GDM1 (cell line): ENCODE data around the gene GEMIN7.

Experiments
- DNase-seq: peaks from one replicate; lab custom pipeline; 2025; lab: John Stamatoyannopoulos, UW

GEMIN7 gene

GRCh38 chr19:45061965-45062364 is 17.1 kb upstream of the GEMIN7 start:
- no peak for DNase-seq

DNA sequence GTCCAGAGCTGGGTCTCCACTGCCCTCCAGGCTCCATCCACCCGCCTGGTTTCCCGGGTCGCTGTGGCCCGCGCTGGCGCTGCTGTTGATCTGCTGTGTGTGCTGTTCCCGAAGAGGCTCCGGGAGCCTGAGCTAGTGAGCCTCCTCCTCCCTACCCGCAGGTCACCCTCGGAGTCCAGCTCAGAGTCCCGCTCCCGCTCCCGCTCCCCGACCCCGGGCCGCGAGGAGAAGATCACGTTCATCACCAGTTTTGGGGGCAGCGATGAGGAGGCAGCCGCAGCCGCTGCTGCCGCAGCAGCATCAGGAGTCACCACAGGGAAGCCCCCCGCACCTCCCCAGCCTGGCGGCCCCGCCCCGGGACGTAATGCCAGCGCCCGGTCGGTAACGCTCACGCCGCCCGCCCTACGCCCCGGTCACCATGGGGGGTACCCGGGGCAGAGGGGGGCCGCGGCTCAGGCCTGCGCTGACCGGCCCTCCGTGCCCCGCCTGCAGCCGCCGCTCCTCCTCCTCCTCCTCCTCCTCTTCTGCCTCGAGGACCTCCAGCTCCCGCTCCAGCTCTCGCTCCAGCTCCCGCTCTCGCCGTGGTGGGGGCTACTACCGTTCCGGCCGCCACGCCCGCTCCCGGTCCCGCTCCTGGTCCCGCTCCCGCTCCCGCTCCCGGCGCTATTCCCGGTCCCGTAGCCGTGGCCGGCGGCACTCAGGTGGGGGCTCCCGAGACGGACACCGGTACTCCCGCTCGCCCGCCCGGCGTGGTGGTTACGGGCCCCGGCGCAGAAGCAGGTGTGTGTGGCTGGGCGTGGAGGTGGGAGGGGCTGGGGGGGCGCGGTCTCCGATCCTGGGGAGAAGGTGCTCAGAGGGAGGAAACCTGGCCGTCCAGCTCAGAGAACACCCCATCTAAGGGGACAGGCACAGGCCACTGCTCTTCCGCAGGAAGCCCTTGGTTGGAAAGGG is 14.9 kb upstream of the GEMIN7 start:
- DNase-seq: no peak

GRCh38 chr19:45066921-45067661 is 12.0 kb upstream of the GEMIN7 start:
- DNase-seq: no peak

GRCh38 chr19:45068041-45068440 is 11.0 kb upstream of the GEMIN7 start:
- DNase-seq: no peak

- DNase-seq: no peak
Observed at GRCh38 chr19:45069056-45069455, 10.0 kb upstream of the GEMIN7 start.

DNA sequence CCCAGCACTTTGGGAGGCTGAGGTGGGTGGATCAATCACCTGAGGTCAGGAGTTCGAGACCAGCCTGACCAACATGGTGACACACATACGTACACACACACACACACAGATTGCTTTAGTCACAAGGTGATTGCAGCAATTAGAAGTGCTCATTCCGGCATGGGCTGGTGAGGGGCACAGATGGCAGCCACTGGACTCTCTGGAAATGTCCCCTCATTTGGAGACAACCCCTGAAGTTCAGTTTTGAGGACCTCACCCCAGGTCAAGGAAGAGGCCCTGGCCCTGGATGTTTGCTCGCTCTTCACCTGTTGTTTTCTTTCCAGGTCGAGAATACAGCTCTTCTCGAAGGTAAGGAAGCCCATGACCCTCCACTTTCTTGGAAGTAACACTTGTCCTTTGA is 8.8 kb upstream of the GEMIN7 start:
- DNase-seq: no peak

GRCh38 chr19:45070861-45071544 is 8.1 kb upstream of the GEMIN7 start:
- no peak for DNase-seq

- no peak for DNase-seq
Observed at GRCh38 chr19:45071545-45071938, 7.5 kb upstream of the GEMIN7 start.

- DNase-seq: no peak
Observed at GRCh38 chr19:45071969-45072790, 6.9 kb upstream of the GEMIN7 start.

- no peak for DNase-seq
Observed at GRCh38 chr19:45074744-45075300, 4.2 kb upstream of the GEMIN7 start.

GRCh38 chr19:45075301-45076028 is 3.6 kb upstream of the GEMIN7 start:
- peak; percentile 81 for DNase-seq

DNA sequence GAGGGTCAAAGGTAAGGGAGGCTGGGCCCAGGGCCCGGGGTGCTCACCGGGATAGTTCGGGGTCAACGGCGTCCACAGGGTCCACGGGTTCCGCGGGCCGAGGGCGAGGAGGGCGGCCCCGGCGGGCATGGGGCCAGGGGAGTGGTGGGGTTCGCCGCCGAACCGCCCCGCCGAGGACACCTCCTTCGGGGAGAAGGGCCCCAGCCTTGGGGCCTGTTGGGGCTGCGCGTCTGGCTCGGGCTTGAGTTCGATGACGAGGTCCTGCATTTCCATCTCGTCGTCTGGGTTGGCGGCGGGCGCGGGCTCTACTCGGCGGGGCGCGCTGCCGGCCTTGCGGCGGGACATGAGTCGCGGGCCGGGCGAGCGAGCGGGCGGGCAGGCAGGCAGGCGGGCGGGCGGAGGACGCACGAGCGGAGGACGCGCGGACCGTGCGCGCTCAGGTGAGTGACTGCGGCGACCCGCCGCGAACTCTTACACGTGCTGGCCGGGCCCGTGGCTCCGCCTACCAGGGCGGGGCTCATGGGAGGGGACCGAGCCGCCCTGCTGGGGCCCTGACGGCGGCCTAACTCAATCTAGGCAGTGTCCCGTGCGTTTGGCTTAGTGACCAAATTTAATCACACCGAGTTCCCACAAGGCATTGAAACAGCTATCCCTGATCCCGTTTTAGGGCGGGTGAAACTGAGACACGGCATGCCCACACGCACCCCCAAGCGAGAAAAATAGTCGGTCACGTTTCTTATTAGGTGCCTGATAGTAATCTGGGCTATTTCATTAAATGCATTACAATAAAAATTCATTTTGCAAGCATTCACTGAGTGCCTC is 2.8 kb upstream of the GEMIN7 start, which contains the start of gene ZNF296:
Gene ZNF296 (minus strand): TSS at position 450 of the 822 bp plus-strand sequence. CDS start 105 bp downstream, at position 345.
- peak; percentile 62 for DNase-seq

DNA sequence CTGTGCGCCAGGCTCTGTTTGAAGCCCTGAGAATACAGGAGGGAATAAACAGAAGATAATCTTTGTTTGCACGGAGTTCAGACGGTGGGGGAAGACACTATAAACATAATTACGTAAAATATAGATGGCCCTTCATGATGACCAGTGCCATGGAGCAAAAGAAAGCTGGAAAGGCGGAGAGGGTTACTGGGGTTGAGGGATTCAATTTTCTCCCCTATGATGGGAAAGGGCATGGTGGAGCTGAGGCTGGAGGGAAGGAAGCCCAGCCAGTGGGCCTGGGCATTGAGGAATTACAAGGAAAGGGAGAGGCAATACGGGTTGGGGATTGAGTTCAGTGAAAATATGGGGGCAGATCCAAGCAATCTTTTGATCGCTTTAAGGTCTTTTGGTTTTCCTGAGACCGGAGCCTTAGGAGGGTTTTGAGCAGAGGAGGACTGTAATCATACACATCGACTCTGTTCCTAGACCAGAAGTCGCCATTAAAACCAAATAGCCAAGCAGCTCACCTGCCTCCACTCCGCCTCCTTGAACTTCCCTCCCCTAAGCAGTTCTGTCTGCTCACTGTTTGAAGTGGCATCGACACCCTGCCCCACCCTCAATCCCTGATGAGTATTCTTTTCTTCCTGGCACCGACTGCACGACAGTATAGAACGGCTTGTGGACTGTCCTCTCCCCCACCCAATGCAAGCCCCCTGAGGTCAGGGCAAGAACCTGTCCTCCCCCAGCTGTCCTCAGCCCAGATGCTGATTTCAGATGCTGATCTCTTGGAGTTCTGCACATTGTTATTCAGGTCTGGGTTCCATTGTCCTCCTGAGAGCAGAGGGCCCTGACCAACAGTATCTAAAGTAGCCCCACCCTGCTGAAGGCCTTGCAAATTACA is 2.0 kb upstream of the GEMIN7 start:
- DNase-seq: no peak

DNA sequence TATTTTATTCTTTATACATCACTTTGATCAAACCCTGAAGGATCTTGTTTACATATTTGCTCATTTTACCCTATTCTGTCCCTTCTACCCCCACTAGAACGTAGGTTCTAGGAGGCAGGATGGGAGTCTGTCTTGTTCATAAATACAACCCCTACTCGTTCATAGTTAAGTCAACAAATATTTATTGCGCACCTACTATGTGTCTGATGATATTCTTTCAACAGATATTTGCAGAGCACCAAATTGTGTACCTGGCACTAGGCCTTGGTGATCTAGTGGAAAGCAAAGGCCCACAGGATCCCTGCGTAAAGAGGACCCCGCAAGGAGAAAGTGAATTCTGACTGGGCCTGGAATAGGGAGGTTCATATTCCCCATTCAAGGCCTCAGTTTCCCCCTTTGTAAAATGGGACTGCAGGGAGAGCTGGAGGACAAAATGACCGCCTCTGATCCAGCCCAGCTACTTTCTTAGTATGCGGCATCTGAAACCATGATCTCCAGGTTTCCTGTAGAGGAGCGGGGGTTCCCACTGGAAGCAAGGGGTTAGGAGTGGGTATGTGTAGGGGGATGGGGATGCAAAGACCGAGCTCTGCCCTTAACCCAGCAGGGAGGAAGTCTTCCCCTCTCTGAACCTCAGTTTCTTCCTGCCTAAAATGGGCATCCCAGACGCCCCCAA is 534 bp upstream of the GEMIN7 start:
- no peak for DNase-seq

- no peak for DNase-seq
Observed at GRCh38 chr19:45079911-45080370, 881 bp downstream of the GEMIN7 start.

DNA sequence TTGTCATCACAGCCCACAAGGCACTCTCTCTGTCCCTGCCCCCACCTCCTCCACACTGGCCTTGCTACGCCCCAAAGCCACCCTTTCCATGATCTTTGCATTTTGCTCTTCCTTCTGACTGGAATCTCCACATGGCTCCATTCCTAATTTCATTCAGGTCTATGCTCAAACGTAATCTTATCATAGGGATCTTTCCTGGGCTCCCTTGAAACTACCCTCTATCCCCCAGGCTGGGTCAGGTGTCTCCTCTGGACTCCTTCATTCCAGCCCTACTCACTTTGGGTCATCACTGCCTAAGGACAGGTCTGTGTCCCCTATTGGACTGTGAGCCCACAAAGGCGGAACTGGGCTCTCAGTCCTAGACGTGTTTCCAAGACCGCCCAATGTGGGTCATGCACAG is 3.1 kb downstream of the GEMIN7 start:
- no peak for DNase-seq

DNA sequence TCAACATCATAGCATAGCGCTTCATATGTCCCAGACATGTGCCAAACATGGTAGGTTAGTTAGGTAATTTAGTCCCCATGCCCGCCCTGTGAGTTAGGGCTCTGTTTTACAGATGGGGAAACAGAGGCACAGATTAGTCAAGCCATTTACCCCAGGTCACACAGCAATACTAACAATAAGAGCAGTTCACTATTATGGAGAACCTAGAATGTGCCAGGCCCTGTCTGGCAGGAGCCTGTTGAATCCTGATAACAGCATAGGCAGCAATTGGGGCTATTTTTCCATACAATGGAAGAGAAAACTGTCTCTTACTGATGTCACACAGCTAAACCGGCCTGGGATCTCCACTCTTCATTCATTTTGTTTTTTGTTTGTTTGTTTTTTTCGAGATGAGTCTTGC is 7.4 kb downstream of the GEMIN7 start:
- DNase-seq: no peak

DNA sequence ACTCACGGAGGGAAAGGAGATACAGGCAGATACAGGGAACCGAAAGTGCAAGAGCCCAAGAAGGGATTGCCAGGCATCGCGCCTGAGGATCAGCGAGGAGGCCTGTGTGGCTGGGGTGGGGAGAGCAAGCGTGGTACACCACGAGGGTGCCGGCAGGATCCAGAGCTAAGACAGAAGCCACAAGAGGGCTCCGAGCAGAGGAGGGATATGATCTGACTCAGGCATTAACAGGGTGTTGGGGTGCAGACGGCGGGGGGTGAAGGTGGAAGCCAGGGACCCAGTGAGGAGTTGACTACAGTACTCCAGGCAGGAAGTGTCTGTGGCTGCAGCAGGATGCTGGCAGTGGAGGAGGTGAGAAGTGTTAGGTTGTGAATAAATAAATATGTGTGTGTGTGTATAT is 8.5 kb downstream of the GEMIN7 start:
- peak; percentile 78 for DNase-seq
